NCI-H345 treated with DMSO at 0.1 percent for 48 hours (cell line): Measurements from ENCODE around the gene ENDOG.

ENCODE experiments used
- DNase-seq: peaks from one replicate; lab custom pipeline; 2025; ENCODE audit not compliant: unreplicated experiment; lab: John Stamatoyannopoulos, UW

The ENDOG gene

DNA sequence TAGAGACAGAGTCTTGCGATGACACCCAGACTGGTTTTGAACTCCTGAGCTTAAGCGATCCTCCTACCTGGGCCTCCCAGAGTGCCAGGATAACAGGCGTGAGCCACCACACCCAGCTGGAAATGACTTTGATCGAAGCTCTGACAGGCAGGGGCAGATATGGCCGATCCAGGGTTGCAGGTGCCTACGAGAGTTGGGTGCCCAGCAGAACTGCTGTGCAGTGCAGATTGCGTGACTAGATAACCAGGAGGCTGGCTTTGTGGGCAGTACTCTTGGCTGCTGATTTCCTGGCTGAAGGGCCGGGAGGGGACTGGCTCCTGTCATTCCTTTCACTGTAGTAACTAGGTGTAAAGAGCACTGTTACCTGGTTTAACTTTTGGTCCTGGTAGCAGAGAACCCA is 19.4 kb upstream of the ENDOG start:
- DNase-seq = no peak

GRCh38 chr9:128800061-128800460 is 18.2 kb upstream of the ENDOG start:
- no peak for DNase-seq

DNA sequence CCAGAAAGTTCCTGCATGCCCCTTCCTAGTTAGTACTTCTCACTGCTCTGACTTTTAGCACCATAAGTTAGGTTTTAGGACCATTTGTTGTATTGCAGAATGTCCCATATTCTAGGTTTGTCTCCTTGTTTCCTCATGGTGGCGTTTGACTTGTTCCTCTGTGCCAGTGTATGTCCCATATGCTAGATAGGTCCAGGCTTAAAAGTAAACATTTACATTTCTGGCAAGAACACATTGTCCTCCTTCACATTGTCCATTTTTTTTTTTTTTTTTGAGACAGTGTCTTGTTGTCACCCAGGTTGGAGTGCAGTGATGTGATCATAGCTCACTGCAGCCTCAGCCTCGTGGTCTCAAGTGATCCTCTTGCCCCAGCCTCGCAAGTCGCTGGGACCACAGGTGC is 15.8 kb upstream of the ENDOG start:
- no peak for DNase-seq

DNA sequence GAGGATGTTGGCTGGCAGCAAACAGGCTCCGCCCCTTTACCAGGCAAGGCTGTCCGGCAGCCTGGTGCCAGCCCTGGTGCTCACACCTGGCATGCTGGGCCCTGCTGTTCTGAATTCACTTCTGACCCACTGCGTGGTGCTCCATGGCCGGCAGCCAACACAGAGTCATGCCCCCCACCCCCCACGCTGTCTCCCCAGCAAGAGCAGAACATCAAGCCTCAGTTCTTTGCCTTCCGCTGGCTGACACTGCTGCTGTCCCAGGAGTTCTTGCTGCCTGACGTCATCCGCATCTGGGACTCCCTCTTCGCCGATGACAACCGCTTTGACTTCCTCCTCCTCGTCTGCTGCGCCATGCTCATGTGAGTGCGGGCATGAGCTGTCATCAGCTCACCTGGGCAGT is 12.6 kb upstream of the ENDOG start:
- DNase-seq = no peak

GRCh38 chr9:128807827-128808226 is 10.5 kb upstream of the ENDOG start:
- no peak for DNase-seq

DNA sequence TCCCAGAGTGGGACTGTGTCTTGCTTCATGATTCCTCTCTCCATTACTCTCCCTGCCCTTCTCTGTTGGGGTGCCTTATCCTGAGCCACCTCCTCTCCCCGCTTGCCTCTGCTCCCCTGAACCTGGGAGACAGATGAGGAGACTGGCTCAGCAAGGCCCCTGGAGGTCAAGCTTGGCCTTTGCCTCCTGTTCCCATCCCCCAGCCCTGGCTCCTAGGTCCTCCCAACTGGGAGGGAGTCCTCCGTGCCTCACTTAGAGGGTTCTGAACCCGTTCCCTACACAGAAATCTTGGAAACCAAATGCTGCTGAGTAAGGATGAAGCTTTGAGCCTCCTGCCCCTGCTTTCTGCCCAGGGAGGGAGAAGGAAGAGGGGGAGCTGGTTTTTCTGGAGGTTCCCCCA is 9.8 kb upstream of the ENDOG start:
- no peak for DNase-seq

- no peak for DNase-seq
Measured at GRCh38 chr9:128809036-128809599, 9.2 kb upstream of the ENDOG start.

DNA sequence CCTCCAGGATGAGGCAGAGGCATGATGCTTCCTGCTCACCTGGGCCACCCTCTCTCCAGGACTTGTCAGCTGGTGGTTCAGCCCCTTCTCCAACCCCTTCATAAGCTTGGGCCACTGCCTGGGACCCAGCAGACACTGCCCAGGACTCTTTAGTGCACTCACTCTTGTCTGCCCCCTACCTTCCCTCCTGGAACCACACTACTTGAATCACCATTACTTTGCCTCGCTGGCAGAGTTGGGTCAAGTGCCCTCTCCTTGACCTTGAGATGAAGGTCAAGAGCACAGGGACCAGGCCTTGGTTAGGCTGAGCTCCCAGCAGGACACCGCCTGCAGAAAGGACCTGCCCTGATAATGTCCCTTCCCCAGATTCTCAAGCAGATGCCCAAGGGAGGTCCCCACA is 8.5 kb upstream of the ENDOG start:
- DNase-seq = no peak

- no peak for DNase-seq
Measured at GRCh38 chr9:128810873-128811272, 7.4 kb upstream of the ENDOG start.

- peak; percentile 20 for DNase-seq
Measured at GRCh38 chr9:128818839-128819715, 777 bp downstream of the ENDOG start.

- DNase-seq = peak; percentile 18
Measured at GRCh38 chr9:128819716-128820664, 1.7 kb downstream of the ENDOG start.

DNA sequence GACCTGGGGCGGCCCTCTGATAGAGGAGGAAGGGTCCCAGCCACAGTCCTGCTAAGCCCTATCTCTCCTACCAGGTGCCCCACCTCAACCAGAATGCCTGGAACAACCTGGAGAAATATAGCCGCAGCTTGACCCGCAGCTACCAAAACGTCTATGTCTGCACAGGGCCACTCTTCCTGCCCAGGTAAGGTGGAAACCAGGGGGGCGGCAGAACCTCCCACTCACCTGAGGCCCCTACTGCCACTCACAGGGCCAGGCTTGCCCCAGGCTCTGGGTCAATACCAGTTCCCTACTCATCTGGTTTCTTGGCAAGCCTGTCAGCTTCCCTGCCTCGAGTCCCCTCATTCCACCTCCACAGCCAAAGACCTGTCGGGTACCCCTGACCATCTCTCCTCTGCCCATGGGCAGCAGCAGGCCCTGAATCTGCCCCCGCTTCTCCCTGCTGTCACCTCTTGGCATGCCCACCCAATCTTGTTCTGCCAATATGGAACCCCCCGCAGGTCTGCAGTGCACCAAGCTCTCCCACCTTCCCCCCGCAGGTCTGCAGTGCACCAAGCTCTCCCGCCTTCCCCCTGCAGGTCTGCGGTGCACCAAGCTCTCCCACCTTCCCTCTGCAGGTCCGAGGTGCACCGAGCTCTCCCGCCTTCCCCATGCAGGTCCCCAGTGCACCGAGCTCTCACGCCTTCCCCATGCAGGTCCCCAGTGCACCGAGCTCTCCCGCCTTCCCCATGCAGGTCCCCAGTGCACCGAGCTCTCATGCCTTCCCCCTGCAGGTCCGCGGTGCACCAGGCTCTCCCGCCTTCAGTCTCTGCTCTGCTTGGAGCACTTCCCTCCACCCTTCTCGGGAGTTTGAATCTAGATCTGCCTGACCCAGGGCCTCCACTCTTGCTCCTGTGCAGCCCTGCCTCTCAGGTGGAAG is 2.6 kb downstream of the ENDOG start:
- no peak for DNase-seq

GRCh38 chr9:128821584-128822406 is 3.5 kb downstream of the ENDOG start:
- DNase-seq = no peak

DNA sequence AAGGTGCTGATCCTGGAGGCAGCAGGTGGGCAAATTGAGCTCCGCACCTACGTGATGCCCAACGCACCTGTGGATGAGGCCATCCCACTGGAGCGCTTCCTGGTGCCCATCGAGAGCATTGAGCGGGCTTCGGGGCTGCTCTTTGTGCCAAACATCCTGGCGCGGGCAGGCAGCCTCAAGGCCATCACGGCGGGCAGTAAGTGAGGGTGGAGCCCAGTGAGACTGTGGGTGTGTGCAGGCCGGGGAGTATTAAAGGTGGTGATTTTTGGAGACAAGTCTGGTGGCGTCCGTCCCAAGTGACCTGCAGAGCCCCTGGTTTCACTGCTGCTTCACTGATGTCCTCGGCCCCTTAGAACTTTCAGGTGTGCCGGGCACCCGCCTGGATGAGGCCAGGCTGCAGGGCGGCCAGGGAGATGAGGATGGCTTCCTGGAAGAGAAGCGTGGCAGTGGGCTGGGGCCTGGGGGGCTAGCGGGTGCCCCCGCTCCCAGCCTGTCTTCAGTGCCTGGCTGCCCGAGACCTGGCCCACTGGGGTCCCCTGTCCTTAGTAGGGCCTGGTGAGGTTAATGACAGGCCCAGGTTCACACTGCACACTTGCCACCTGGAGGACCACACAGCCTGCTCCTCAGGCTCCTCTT is 4.2 kb downstream of the ENDOG start:
- no peak for DNase-seq

GRCh38 chr9:128823362-128823902 is 5.1 kb downstream of the ENDOG start:
- no peak for DNase-seq

- DNase-seq = no peak
Measured at GRCh38 chr9:128823903-128824406, 5.7 kb downstream of the ENDOG start.

- no peak for DNase-seq
Measured at GRCh38 chr9:128824911-128825310, 6.6 kb downstream of the ENDOG start.

DNA sequence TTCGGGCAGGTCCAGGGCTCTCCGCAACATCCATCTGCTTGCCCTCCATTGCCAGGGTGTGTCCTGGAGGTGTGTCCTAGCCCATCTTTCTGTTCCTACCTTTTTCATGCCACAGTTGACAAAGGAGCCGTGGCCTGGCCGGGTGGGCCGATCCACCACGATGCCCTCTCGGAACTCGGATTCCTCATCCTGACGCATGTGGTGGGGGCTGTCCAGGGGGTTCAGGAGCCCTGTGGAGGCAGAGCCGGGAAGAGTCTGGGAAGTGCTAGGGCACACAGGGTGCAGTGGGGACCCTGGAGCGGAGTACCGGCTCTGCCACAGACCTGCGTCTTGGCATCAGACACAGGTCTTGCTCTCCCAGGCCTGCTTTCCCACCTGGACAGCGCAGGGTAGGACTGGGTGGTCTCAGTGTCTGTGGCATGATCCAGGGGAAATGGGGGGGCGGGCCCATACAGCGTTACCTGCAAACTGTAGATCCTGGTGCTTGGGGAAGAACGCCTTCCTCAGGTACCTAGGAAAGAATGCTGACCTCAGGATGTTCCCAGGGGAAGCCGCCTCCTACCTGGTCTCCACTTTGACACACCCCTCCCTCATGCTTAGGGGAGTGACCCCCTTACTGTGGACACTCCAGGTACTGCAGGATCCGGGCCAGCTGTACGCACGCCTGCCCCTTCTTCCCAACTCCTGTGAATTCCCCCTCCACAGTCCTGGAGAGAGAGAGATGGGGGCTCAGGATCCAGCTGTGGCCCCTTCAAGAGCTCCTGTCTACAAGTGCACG is 7.8 kb downstream of the ENDOG start:
- no peak for DNase-seq
